HepG2 (cell line): ENCODE data around the gene PTPRM. TPM values are rescaled to one million over a fixed set of nuclear protein-coding genes. Genes with fewer than 3 reads are reported as not detected.

Experiments used
- ATAC-seq: fragments of 200-7000 bp; cut with Tn5 transposase; 3 replicates; pipeline ENCODE4 v1.9.1; 2020; ENCODE audit warnings: mild to moderate bottlenecking, moderate library complexity
- BruUV-seq: library from RNA; stranded (reverse); fragments of 400-500 nt; replicated peaks from 2 replicates; lab custom pipeline; 2021; lab: Mats Ljungman, UMichigan
- CTCF ChIA-PET: fragments of 300-600 bp; formaldehyde crosslinking; extraction: SDS; loops from one replicate; lab custom pipeline; 2021; ENCODE audit warnings: low total read pairs, inconsistent platforms, low intra/inter-chr PET ratio; lab: Yijun Ruan, JAX
- POLR2A ChIA-PET: fragments of 350-600 bp; sonication (Branson Sonifier 250); formaldehyde crosslinking; loops from one replicate; lab custom pipeline; 2020; ENCODE audit warnings: antibody characterized with exemption, inconsistent platforms; lab: Yijun Ruan, JAX
- DNase-seq: peaks from one replicate; pipeline ENCODE4 v3.0.0-alpha.2; 2015; ENCODE audit warnings: low spot score
- FAIRE-seq: peaks from 3 replicates; lab custom pipeline; 2011; peaks lifted over from hg19 to GRCh38; lab: Jason Lieb, UNC
- H2AFZ ChIP-seq: one replicate; pipeline ENCODE4 v1.6.1; 2011; ENCODE audit warnings: low read length, inconsistent platforms
- H3K27ac ChIP-seq: fragments of 300-600 bp; 3 replicates; pipeline ENCODE4 v1.8.0; 2011; ENCODE audit warnings: mixed run types, mild to moderate bottlenecking, mixed read lengths, low read length, inconsistent platforms; ENCODE audit not compliant: insufficient read depth; ENCODE audit errors: extremely low read length
- H3K27me3 ChIP-seq, 2 experiments: fragments of 200-600 bp in 1 of 2; 2 replicates in 1 of 2; 3 replicates in 1 of 2; pipeline versions ENCODE4 v1.6.0 to v1.8.0; 2011; ENCODE audit warnings: low read length in 2 of 2, mild to moderate bottlenecking in 2 of 2, moderate library complexity in 2 of 2, inconsistent platforms in 1 of 2; ENCODE audit not compliant: insufficient read depth in 2 of 2, control insufficient read depth in 1 of 2
- H3K36me3 ChIP-seq, 2 experiments: fragments of 200-600 bp in 1 of 2; replicated peaks in 1 of 2; 2 replicates in 1 of 2; 3 replicates in 1 of 2; pipeline versions ENCODE4 v1.5.1 to v1.8.0; 2011; ENCODE audit warnings: low read length in 2 of 2, inconsistent platforms in 1 of 2; ENCODE audit not compliant: insufficient read depth in 2 of 2, control insufficient read depth in 1 of 2
- H3K4me1 ChIP-seq: 2 replicates; pipeline ENCODE4 v1.5.1; 2012; ENCODE audit warnings: low read length, inconsistent platforms; ENCODE audit not compliant: insufficient read depth
- H3K4me2 ChIP-seq: 2 replicates; pipeline ENCODE4 v1.6.0; 2011; ENCODE audit warnings: low read depth, low read length, inconsistent platforms
- H3K4me3 ChIP-seq, 3 experiments: fragments of 200-600 bp in 1 of 3; sonication (generic), shearing (Covaris generic) in 1 of 3; replicated peaks in 1 of 3; 2 replicates each; pipeline ENCODE4 v1.5.1; 2011 to 2016; ENCODE audit warnings: low read length in 3 of 3, inconsistent platforms in 2 of 3, low read depth in 2 of 3, mild to moderate bottlenecking in 2 of 3, control low read depth in 1 of 3, mixed read lengths in 1 of 3; ENCODE audit not compliant: insufficient read depth in 1 of 3
- H3K79me2 ChIP-seq: one replicate; pipeline ENCODE4 v1.6.1; 2011; ENCODE audit warnings: low read length, inconsistent platforms; ENCODE audit not compliant: insufficient read depth
- H3K9ac ChIP-seq: 2 replicates; pipeline ENCODE4 v1.6.0; 2011; ENCODE audit warnings: mild to moderate bottlenecking, low read depth, low read length, inconsistent platforms; ENCODE audit not compliant: insufficient read depth
- H3K9me3 ChIP-seq: 2 replicates; pipeline ENCODE4 v1.5.1; 2012; ENCODE audit warnings: mild to moderate bottlenecking, low read length
- H4K20me1 ChIP-seq: 2 replicates; pipeline ENCODE4 v1.6.0; 2011; ENCODE audit warnings: inconsistent platforms, mild to moderate bottlenecking, low read length, moderate library complexity; ENCODE audit not compliant: insufficient read depth
- ATRX ChIP-seq: sonication (generic); formaldehyde crosslinking; IDR thresholded peaks from 2 replicates; pipeline ENCODE4 v1.4.0; 2020; ENCODE audit warnings: missing genetic modification reagents, borderline replicate concordance
- CENPX ChIP-seq: sonication (generic); formaldehyde crosslinking; IDR thresholded peaks from 2 replicates; pipeline ENCODE4 v1.9.0; 2021; ENCODE audit warnings: mild to moderate bottlenecking, missing genetic modification reagents, moderate library complexity
- EHMT2 ChIP-seq: fragments of 200-600 bp; sonication (generic); IDR thresholded peaks from 2 replicates; pipeline ENCODE4 v1.7.0; 2017; ENCODE audit warnings: antibody characterized with exemption, low read depth, low read length, borderline replicate concordance
- FOXJ3 ChIP-seq: sonication (generic); formaldehyde crosslinking; IDR thresholded peaks from 2 replicates; pipeline ENCODE4 v1.4.0; 2020; ENCODE audit warnings: missing genetic modification reagents, mild to moderate bottlenecking, borderline replicate concordance
- HMG20A ChIP-seq: IDR thresholded peaks from 2 replicates; pipeline ENCODE4 v1.6.1; 2016; ENCODE audit warnings: borderline replicate concordance
- PCBP1 ChIP-seq: fragments of 200-400 bp; formaldehyde crosslinking; IDR thresholded peaks from 2 replicates; pipeline ENCODE4 v1.6.1; 2017; ENCODE audit warnings: mild to moderate bottlenecking, low read depth, low read length, borderline replicate concordance
- STAG1 ChIP-seq: sonication (generic); formaldehyde crosslinking; IDR thresholded peaks from 2 replicates; pipeline ENCODE4 v1.4.0; 2020; ENCODE audit warnings: missing genetic modification reagents
- ZBTB38 ChIP-seq: sonication (generic); formaldehyde crosslinking; IDR thresholded peaks from 2 replicates; pipeline ENCODE4 v1.5.1; 2020; ENCODE audit warnings: mild to moderate bottlenecking, missing genetic modification reagents
- ZGPAT ChIP-seq: IDR thresholded peaks from 2 replicates; pipeline ENCODE4 v1.6.1; 2016; ENCODE audit warnings: mild to moderate bottlenecking
- ZNF430 ChIP-seq: sonication (generic); formaldehyde crosslinking; IDR thresholded peaks from 2 replicates; pipeline ENCODE4 v1.9.0; 2021; ENCODE audit warnings: mild to moderate bottlenecking, missing genetic modification reagents
- WGBS: methylation state at CpG from one replicate; pipeline ENCODE4 v1.1.6; 2017; ENCODE audit warnings: low lambda C conversion rate; 5-methylcytosine and 5-hydroxymethylcytosine counted together
- in situ Hi-C: cut with HindIII; loops from 2 replicates; pipeline ENCODE4 v1.10.0; 2017; ENCODE audit warnings: low pct_unique_long_range_greater_than_20kb; ENCODE audit not compliant: extremely low pct_ligation_motif_present
- intact Hi-C: fragments of 100-400 bp; cut with micrococcal nuclease; formaldehyde crosslinking; loops from one replicate; pipeline ENCODE4 v1.10.0; 2022; ENCODE audit not compliant: unreplicated experiment
- polyA plus RNA-seq, 8 experiments: library from polyadenylated mRNA; depleted of rRNA in 3 of 8; stranded (reverse) in 7 of 8; unstranded in 1 of 8; fragments of >200 nt; fragmentation: Illumina TruSeq in 4 of 8; extraction: Trizol in 4 of 8; gene quantifications; 2 replicates each; pipeline versions ENCODE4 v1.2.1 to v1.2.3, GENCODE V29; 2011 to 2016; ENCODE audit warnings: low read depth in 4 of 8, missing spikeins in 1 of 8, mixed read lengths in 1 of 8; ENCODE audit not compliant: insufficient read depth in 1 of 8
- total RNA-seq, 5 experiments: library from RNA; depleted of rRNA; stranded (reverse); fragments of >200 nt; fragmentation: Illumina TruSeq; extraction: Trizol; gene quantifications; 2 replicates each; pipeline ENCODE4 v1.2.3, GENCODE V29; 2016; ENCODE audit warnings: low read depth in 1 of 5
- TF ChIP-seq, protein P1 (sequence below): sonication (generic); formaldehyde crosslinking; IDR thresholded peaks from 2 replicates; pipeline ENCODE4 v1.4.0; 2020; ENCODE audit warnings: mild to moderate bottlenecking, missing genetic modification reagents
- TF ChIP-seq, protein P2 (sequence below): sonication (generic); formaldehyde crosslinking; IDR thresholded peaks from 2 replicates; pipeline ENCODE4 v1.5.0; 2020; ENCODE audit warnings: mild to moderate bottlenecking, missing genetic modification reagents, moderate library complexity
- TF ChIP-seq, protein P3 (sequence below): sonication (generic); formaldehyde crosslinking; IDR thresholded peaks from 2 replicates; pipeline ENCODE4 v1.8.0; 2022; ENCODE audit warnings: mild to moderate bottlenecking, missing genetic modification reagents, moderate library complexity

The PTPRM gene
- total and polyA plus RNA-seq, 2 of the 13 experiments (the other 11 are each of a cell fraction or from before 2014, with no cell fraction given), result 12.6 to 108 TPM

DNA sequence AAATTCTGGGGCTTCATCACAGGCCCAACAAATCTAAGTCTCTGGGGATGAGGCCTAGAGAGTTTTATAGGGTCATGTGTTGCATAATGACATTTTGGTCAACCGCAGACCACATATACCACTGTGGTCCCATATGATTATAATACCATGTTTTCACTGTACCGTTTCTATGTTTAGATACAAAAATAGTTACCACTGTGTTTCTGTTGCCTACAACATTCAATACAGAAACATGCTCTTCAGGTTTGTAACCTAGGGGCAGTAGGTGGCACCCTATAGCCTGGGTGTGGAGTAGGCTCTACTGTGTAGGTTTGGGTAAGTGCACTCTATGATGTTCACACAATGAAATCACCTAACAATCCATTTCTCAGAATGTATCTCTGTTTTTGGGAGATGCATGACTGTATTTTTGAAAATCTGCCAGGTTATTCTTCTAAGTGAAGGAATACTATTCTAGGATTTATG lies 485.2 kb downstream of the PTPRM start:
- H3K36me3 ChIP-seq, result no peaks in the 10 kb centered on the region
- no peak overlapping the region for H3K4me3 ChIP-seq
- no peak overlapping the region for H2AFZ ChIP-seq
- FAIRE-seq, result no peak
- H3K9me3 ChIP-seq, result no peaks in the 10 kb centered on the region
- WGBS, result 48% methylated on average over 2 of the region's 2 CpGs
- CTCF ChIA-PET, result no interaction called here
- no TSS peak for BruUV-seq
- no peaks in the 10 kb centered on the region for H3K27me3 ChIP-seq
- no peaks in the 10 kb centered on the region for H3K79me2 ChIP-seq
- no peaks in the 10 kb centered on the region for H4K20me1 ChIP-seq
- H3K27ac ChIP-seq, result no peak overlapping the region
- intact Hi-C loops (no loop called here), in situ Hi-C loops (no loop called here)
- TF ChIP-seq, protein P1, sequence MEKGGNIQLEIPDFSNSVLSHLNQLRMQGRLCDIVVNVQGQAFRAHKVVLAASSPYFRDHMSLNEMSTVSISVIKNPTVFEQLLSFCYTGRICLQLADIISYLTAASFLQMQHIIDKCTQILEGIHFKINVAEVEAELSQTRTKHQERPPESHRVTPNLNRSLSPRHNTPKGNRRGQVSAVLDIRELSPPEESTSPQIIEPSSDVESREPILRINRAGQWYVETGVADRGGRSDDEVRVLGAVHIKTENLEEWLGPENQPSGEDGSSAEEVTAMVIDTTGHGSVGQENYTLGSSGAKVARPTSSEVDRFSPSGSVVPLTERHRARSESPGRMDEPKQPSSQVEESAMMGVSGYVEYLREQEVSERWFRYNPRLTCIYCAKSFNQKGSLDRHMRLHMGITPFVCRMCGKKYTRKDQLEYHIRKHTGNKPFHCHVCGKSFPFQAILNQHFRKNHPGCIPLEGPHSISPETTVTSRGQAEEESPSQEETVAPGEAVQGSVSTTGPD (CRISPR knock-in tag), result no peak
- TF ChIP-seq, protein P2, sequence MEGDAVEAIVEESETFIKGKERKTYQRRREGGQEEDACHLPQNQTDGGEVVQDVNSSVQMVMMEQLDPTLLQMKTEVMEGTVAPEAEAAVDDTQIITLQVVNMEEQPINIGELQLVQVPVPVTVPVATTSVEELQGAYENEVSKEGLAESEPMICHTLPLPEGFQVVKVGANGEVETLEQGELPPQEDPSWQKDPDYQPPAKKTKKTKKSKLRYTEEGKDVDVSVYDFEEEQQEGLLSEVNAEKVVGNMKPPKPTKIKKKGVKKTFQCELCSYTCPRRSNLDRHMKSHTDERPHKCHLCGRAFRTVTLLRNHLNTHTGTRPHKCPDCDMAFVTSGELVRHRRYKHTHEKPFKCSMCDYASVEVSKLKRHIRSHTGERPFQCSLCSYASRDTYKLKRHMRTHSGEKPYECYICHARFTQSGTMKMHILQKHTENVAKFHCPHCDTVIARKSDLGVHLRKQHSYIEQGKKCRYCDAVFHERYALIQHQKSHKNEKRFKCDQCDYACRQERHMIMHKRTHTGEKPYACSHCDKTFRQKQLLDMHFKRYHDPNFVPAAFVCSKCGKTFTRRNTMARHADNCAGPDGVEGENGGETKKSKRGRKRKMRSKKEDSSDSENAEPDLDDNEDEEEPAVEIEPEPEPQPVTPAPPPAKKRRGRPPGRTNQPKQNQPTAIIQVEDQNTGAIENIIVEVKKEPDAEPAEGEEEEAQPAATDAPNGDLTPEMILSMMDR, result peak; percentile 53
- TF ChIP-seq STAG1, result peak; percentile 57
- H3K4me1 ChIP-seq, result 0 out of 2 replicates have a peak, but pooled peaks cover 6% of the 10 kb centered on the region
- H3K9ac ChIP-seq, result no peak overlapping the region
- H3K4me2 ChIP-seq, result no peak overlapping the region
- peak; percentile 66; the same call in 2 of the 3 replicates for ATAC-seq
- POLR2A ChIA-PET, result no interaction called here
- DNase-seq, result peak; percentile 3

DNA sequence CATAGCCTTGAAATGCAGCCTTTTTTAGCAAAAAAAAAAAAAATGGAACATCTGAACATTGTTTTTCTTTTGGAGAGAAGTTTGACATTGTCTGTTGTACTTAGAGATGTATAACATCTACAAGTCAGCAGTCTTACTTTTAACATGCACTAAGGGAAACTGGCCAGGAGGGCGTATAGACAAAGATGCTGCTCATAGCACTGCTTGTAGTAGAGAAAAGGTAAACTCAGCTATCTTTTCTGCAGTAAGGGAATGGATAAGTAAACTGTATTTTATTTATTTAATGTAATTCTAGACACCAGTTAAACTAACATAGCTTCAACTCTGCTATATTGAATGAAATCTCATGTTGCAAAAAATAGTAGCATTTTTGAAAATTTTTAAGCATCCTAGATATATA lies 489.6 kb downstream of the PTPRM start:
- H3K9ac ChIP-seq, result no peak overlapping the region
- H3K36me3 ChIP-seq, result no peaks in the 10 kb centered on the region
- H3K9me3 ChIP-seq, result no peaks in the 10 kb centered on the region
- CTCF ChIA-PET, result no interaction called here
- FAIRE-seq (no peak), DNase-seq (no peak), ATAC-seq (no peak)
- H2AFZ ChIP-seq, result no peak overlapping the region
- intact Hi-C loops, result no loop called here
- H3K79me2 ChIP-seq, result no peaks in the 10 kb centered on the region
- no peaks in the 10 kb centered on the region for H3K27me3 ChIP-seq
- H4K20me1 ChIP-seq, result no peaks in the 10 kb centered on the region
- no peak overlapping the region for H3K4me2 ChIP-seq
- H3K4me3 ChIP-seq, result no peak overlapping the region
- POLR2A ChIA-PET, result no interaction called here
- H3K27ac ChIP-seq, result no peak overlapping the region
- 0 out of 2 replicates have a peak, but pooled peaks cover 6% of the 10 kb centered on the region for H3K4me1 ChIP-seq
- 76% methylated on average over 1 of the region's 1 CpG for WGBS
- in situ Hi-C loops, result no loop called here
- BruUV-seq, result no TSS peak
- TF ChIP-seq CENPX (CRISPR knock-in tag) (no peak), ZNF430 (CRISPR knock-in tag) (no peak), EHMT2 (no peak), ZGPAT (CRISPR knock-in tag) (no peak), ZBTB38 (CRISPR knock-in tag) (no peak), FOXJ3 (no peak), PCBP1 (no peak), ATRX (CRISPR knock-in tag) (no peak), HMG20A (no peak)
- TF ChIP-seq, protein P3, sequence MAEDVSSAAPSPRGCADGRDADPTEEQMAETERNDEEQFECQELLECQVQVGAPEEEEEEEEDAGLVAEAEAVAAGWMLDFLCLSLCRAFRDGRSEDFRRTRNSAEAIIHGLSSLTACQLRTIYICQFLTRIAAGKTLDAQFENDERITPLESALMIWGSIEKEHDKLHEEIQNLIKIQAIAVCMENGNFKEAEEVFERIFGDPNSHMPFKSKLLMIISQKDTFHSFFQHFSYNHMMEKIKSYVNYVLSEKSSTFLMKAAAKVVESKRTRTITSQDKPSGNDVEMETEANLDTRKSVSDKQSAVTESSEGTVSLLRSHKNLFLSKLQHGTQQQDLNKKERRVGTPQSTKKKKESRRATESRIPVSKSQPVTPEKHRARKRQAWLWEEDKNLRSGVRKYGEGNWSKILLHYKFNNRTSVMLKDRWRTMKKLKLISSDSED (CRISPR knock-in tag), result no peak
